Limb (tissue), 2 donors: Measurements from ENCODE around the gene MARCHF3.
"Not testable (repeated sequence)": the region's sequence is repeated elsewhere in the genome, so short reads cannot be mapped to it uniquely, and the experiment has no call there.

Experiments
- DNase-seq, 2 donors: peaks; one replicate each; pipeline ENCODE4 v3.0.0-alpha.2; 2016; ENCODE audit errors: extremely low spot score in 2 of 2

MARCHF3 gene

DNA sequence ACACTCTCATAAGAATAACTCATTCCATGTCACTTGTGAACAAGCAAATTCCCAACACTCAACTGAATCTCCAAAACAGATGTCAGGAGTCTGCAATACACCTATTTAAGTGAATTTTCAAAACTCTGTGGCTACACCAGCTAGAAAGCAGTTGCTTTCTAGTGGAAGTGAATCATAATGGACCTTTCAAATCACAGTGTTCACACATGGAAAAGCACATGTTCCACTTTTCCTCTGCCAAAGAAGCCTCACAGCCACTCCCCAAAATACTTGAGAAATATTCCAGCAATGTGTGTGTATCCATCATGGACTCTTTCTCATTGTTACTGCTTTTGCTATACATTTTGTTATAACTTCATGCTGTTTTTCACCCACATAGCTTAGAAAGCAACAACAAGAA is 17.4 kb downstream of the MARCHF3 start:
- DNase-seq, result no peak

DNA sequence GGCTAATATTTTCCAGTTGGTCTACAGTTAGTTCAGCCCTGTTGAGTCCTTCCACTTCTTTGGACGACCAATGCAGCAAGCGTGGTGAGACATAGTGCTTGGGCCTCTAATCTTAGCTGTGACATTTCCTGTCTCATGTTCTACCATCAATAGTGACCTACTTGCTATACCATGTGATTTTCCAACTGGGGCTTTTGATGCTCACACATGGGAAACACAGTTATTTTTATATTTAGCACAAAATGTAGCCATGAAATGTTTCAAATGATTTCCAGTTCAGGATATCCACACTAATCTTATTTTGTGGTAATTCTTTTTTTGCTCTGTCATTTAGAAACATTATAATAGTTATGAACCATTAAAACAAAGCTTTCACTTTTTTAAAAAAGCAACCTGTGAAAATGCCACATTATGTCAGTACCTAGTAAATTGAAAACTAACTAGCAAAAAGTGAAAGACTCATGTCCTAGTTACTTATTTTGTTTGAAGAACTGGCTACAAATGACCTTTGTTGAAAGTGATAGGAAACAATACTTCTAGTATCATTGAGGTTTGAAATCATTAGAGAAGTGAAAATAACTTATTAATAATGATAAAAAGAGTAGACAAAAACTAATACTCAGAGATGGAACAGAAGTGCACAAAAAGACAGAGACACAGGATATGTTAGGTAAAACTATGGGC is 18.3 kb downstream of the MARCHF3 start:
- DNase-seq, result no peak

DNA sequence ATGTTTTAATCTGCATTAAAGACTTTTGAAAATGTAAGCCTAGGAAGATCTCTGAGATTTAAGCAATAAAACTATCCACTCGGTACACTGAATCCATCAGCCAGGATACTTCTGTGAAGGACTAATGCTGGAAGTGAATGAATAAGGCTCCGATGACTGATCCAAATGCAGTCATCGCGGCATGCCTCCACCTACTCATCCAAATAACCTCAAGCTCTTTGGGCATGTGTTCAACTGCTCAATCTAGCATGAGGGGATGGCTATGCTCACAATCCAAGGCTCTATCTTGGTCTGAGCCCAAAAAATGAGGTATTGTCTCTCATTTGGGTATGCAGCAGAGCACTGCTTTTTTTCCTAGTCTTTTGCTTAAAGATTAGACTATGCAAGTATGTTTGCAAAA is 19.2 kb downstream of the MARCHF3 start:
- no peak for DNase-seq

DNA sequence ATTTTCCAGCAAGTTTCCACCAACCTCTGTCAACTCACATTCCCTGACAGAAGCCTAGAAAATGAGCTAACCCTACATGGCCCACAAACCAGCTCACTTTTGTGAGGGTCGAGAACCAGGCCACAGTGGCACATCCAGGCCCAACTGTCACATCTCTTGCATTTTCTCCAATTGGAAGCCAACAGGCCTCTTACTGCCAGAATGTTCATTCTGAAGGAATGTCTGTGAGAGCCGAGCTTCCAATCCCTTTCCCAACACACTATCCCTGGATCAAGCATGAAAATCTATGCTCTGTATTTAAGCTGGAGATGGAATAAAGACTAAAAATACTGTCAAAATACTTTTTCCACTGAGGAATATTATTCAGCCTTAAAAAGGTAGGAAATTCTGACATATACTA is 20.0 kb downstream of the MARCHF3 start:
- DNase-seq, result no peak

DNA sequence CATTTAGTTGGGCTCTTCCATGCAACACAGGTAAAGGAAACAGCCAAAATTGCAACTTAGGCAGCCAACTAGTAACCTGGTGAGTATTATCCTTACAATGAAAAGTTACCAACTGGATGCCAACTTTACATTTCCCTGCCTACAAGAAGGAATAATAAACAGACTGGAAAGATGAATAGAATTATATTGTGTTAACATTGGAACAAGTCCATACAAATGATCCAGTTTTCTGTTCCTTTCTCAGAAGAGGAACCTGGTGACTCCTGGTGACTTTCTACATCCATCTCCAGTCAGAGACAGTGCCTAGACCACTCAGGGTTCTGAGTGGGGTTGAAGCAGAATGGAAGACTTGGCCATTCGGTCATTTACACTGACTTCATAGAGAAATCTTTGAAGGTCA is 20.6 kb downstream of the MARCHF3 start:
- DNase-seq, result no peak

DNA sequence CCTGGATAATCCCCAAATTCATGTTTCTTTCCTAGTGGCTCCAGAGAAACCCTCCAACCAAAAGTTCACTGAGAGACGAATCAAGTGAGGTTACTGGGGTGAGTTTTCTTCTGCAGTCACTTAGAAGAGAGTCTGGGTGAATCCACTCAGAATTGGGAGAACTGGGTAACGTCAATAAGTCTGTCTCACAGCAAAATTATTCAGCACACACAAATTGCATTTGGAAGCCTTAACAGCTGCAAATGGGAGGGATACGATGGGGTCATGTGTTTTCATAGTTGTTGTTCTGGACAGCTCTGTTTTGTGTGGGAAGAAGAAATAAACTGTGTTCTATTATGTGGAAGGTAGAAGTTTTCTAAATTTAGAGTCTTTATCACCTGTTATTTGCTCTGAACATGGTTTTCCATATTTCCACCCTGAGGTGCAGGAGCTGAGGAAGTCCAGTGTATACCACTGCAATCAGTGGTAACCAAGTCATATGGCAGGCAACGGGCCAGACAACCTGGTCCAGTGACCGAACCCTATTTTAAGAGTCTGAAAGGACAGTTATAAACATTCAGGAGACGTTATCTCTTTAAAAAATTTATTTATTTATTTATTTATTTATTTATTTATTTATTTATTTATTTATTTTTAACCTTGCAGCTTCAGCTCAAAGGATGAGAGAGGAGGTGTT is 21.9 kb downstream of the MARCHF3 start:
- no peak for DNase-seq

DNA sequence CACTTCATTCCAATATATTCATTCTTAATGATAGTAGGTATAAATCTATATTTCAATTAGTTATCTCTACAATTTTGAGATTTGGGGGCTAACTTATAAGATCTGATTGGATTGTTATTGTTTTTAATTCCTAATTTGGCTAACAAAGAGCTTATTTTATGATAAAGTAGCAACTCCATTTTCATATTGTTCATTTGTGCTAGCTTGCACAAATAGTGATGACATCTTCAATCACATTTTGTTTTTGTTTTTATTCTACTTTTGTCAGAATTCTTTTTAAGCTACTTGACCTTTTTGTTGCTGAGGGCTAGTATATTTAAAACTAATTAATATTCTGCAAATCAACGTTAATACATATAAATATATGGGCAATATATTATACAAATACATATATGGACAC is 22.8 kb downstream of the MARCHF3 start:
- DNase-seq, result no peak

DNA sequence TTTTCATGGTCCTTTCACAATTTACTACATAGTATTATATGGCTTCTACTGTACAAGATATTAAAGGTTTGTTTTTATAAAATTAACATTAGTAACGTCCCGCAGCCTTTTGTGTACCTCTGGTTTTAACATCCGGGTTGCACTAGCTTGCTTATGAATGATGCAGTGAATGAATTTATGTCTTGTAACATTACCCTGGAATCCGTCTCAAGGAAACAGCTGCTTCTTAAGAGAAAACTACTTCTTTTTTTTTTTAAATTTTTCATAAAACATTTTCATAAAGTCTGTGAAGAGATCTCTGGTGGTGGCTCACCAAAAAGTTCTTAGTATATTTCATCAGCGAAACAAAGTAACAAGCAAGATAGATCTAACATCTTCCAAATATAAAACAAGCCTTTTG is 23.6 kb downstream of the MARCHF3 start:
- peak in 1 of 2 donors; percentile 50 for DNase-seq

DNA sequence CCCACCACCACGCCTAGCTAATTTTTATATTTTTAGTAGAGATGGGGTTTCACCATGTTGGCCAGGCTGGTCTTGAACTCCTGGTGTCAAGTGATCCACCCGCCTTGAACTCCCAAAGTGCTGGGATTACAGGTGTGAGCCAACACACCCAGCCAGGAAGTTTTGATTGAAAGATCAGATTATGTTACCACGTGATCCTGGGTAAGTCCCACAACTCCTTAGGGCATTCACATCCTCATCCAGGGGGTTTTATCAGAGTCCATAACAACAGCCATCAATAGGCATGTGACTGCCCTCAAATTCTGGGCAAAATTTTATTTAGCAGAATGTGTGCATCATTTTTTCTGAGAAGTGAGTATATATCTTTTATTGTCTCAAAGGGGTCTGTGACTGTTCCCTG is 25.1 kb downstream of the MARCHF3 start:
- DNase-seq, result not testable (repeated sequence)

DNA sequence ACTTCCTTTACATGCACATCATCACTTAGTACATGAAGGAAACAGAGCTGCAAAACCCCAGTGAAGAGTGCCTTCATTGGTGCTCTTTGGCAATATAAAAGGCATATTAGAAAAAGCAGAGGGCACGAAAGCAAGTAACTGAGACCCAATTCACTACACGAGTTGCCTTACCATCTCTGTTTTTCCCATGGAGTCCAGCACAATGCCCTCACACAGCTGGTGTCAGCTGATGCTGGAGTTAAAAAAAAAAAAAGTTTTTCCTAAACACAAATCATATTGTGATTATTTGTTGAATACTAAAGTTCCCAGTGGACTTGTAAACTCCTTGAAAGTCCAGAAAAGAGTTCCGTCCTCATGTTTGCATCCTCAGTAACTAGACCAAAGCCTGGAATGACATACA is 25.6 kb downstream of the MARCHF3 start:
- DNase-seq, result no peak

DNA sequence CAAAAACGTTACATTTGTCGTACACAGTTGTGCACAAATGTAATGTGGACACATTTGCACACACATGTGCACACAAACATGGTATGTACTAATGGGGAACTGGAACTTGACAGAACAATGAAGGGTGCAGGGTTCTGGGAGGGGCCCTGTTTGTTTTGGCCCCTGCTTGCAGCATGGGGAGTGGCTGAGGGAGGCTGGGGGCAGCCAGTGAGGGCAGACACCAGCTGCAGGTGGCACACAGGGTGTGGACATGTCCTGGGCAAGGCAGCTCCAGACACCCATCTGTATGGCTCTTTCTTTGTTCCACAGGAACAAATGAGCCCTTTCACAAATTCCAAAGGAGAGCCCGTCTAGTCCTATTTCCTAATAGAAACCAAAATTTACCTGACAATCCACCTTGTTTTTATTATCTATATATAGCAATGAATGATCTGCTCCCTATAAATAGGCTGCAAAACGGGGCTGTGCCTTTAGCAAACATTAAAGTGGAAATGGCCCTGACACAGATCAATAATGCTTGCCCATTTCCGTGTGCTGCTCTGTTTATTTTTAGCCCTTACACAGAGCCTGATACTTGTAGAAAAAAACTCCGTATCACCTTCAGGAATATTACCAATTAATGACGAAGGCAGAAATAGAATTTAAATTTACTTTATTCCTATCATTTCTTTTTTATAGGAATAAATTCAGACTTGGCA is 26.4 kb downstream of the MARCHF3 start:
- DNase-seq, result no peak

DNA sequence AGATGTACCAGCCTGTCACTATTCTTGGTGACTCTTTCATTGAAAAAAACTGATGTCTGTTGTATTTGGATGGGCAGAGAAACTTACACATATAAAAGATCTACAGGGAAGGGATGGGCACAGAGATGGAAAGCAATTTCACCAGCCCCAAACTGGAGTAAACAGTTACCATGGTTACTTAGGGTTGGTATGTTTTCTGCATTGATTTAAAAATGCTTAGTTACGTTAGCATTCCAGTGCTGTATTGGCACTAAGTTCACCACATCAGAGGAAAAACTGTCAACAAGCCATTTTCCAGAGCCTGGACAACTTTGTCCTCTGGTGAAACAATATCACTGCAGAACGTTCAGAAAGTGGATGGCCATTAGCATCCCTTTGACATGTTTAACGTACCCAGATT is 28.0 kb downstream of the MARCHF3 start:
- no peak for DNase-seq

DNA sequence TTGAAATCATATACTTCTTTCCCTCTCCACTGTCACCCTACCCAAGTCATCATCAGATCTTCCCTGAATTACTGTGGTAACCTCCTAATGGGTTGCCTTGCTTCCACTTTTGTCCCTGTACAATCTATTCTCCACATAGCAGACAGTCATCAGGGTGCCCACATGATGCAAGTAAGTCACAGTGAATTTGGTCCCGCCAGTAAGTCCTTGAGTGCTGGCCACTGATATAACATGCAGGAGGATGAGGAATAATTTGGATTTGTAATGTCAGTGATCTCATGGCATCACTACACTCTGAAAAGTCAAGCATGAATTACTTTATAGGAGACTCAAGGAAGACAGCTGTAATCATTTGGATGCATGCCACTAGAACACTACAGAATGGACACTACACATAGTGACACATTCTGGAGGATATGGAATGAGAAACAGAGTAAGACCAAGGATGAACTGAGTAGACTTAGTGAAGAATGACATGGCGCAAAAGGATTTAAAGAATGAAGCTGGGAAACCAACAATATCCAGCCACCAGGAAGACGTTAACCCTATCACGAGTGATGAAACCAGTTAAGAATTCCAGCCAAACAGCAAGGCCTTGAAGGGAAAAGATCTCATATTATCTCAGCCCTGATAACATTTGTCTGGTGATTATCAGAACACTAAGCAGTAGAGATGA is 28.6 kb downstream of the MARCHF3 start:
- peak in 1 of 2 donors; percentile 52 for DNase-seq

DNA sequence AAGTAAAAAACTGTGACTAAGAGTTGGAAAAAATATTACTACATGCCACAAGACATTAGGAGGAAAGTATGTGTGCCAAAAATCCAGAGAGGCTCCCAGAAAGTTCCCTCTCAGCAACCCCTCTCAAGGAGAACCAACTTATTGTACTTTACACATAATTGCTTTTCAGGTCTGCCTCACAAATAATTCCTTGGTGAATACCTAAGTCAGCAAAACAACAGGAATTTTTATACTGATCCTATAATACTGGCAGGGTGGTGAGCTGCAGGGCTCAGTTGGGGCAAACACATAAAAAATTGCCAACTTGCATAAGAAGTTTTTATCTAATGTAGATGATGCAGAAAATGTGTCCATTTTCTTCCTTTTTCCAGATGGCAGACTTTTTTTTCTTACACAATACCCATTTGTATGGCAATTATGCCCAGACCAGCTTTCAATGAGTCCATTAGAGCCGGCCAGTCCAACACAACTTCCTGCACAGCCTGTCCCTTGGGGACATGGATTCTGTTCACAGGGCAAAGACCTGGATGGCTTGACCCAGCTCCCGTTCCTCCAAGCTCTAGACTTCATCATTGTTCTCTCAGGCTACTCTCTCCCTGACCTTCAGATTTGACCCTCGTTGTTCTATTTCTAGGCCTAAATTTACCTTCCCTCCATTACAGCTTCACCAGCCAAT is 31.3 kb downstream of the MARCHF3 start:
- no peak for DNase-seq

DNA sequence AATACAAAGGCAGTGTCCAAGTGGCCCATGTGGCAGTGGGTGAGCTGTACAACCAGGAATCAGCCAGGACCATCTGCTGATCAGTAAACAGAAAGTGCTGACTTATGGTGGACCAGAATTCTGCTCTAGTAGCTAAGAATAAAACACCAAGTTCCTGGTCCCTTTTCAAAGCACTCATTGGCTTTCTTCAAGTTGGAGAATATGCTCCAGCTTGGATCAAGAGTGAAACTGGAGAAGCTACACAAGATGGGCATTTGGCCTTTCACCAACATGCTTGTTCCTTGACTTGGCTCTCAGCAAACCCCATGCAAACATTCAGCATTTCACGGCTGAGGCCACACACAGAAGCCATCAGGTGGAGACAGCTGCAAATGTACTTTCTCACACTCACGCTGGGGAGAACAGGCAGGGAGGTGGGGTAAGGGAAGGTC is 32.1 kb downstream of the MARCHF3 start:
- no peak for DNase-seq

DNA sequence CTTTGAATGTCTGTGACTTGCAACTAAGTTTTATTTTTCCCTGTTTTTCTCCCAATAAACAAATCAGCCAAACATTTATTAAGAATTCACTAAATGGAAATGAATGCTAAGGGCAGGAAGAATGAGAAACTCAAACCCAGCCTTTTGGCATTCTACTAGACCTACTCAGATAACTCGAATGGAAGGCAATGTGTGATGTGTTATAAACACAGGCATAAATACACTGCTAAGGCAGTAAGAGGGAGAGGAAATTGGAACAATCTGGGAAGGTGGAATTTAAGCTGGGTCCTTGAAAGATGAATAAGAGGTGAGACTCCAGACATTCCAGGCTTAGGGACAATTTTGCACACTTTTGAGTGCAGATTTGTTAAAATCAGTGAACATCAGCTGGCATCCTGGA is 34.7 kb downstream of the MARCHF3 start:
- no peak for DNase-seq

DNA sequence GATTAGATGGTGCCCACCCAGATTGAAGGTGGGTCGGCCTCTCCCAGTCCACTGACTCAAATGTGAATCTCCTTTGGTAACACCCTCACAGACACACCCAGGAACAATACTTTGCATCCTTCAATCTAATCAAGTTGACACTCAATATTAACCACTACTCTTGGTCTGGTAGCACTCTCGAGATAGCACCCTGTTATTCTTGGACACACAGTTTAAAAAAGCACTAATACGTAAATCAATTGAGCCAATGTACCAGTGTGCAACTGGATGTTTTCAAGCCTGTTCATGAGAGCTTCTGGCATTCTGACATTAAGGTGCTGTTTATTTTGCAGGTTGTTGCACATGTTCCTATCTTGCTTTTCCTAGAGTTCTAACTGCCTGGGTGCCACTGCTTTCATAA is 35.3 kb downstream of the MARCHF3 start:
- no peak for DNase-seq

DNA sequence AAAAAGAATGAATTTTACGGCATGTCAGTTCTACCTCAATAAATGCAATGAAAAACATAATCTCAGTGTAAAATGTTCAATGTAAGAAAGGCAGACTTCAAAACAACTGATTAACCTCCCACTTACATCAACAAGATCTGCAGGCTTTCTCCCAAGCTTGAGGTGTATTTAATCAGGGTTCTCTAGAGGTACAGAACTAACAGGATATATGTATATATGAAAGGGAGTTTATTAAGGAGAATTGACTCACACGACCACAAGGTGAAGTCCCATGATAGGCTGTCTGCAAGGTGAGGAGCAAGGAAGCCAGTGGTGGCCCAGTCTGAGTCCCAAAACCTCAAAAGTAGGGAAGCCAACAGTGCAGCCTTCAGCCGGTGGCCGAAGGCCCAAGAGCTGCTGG is 35.9 kb downstream of the MARCHF3 start:
- no peak for DNase-seq

DNA sequence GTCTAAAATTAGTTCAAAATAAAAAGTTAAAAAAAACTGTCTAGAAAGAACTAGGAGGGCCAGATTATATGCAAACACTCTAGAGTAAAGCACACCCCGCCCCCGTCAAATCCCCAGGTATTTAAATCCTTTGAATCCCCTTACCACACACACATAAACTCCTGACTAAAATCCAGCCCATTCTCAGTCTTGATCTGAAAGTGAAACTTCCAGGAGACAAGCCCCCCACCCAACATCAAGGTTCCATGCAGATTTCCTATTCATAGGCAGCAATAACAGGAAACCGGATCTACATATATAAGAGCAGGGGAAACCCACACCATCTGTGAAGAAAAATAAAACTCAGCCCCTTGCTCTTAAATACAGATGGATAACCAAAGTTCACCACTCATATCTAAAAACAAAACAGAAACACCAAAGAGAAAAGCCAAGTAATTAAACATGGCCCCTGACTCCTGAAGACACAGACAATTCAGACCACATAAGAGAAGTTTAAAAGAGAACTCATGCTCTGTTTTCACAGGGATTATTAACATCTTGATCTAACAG is 42.3 kb downstream of the MARCHF3 start:
- no peak for DNase-seq

DNA sequence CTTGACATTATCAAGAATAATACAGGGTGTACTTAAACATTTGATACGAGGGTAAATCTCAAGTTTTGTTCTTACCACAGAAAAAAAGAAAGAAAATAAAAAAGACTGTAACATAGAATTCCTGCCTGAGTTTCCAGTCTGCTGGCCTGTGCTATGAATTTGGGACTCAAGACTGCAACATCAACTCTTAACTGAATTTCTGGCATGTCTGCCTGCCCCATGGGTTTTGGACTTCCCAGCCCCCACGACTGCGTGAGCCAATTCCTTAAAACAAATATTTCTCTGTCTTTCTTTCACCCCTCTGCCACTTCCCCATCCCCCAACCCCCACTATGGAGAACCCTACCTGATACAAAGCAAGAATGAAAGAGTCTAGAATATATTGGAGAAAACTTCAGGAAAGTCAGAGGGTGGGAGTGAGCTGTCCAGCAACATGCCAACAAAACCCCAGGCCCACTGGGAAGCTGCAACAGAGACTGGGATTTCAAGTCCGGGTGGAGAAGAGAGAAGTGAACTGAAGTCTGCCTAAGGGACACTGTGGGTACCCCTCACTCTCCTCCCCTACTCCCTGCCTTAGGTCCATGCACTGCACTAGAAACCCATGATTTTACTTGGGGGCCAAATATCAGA is 43.0 kb downstream of the MARCHF3 start:
- no peak for DNase-seq

DNA sequence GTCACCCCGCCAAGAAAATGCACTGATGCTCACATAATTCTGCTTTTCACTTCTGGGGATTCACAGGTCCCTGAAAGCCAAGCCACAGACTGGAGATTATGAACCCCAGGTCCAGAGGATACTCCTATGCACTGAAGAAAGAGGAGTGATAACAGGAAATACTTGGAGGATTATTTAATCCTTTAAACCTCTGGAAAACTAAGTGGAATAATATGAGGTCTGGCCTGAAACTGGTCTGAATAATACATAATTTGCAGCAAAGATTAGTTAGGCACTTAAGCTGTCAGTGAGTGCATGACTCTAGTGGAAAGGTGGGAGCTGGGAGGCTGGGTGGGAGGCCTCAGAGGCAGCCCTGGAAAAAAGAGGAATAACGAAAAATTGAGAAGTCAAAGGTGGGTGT is 45.7 kb downstream of the MARCHF3 start:
- DNase-seq, result no peak
